ENCODE results near the gene GRID1. TPM values are rescaled to one million over a fixed set of nuclear protein-coding genes. Genes with fewer than 3 reads are reported as not detected.

GRID1 gene
- total RNA-seq, 1 experiment from 2014 or later = 5.6 TPM

GRCh38 chr10:86283466-86284287 is 82.9 kb downstream of the GRID1 start:
- Histone ChIP-seq H3K9me3 (ENCODE audit: control insufficient read depth in 1 of 2, insufficient read depth in 1 of 2, low read depth in 1 of 2, low read length in 2 of 2) (no peaks in the 10 kb centered on the region), H2AFZ (ENCODE audit: low read depth, low read length, poor library complexity, severe bottlenecking) (no peak overlapping the region), H3K79me2 (ENCODE audit: insufficient read depth, low read length) (no peaks in the 10 kb centered on the region), H3K9me2 (ENCODE audit: insufficient read depth) (no peaks in the 10 kb centered on the region), H3K4me3 (replicated peaks in 1 of 2; ENCODE audit: low read depth in 1 of 2, low read length in 2 of 2) (no peak overlapping the region), H3K27me3 (ENCODE audit: insufficient read depth, low read length) (no peaks in the 10 kb centered on the region), H3K36me3 (ENCODE audit: control insufficient read depth in 1 of 2, insufficient read depth in 2 of 2, low read length in 2 of 2) (no peaks in the 10 kb centered on the region), H3K4me2 (ENCODE audit: low read length) (no peak overlapping the region), H4K20me1 (ENCODE audit: insufficient read depth) (no peaks in the 10 kb centered on the region), H3K9ac (ENCODE audit: low read length) (no peak overlapping the region), H3K27ac (ENCODE audit: low read depth, low read length) (no peak overlapping the region), H3K4me1 (ENCODE audit: control insufficient read depth in 1 of 2, insufficient read depth in 2 of 2, low read length in 2 of 2) (no peaks in the 10 kb centered on the region)
- RAD21 ChIA-PET (ENCODE audit: low non-redundant PET in 1 of 2, low total read pairs in 2 of 2, uncharacterized antibody in 2 of 2, unreplicated experiment in 2 of 2) = no interaction called here
- ATAC-seq = no peak
- no peak for DNase-seq (ENCODE audit: low read depth, low spot score)
- BruUV-seq (replicated peaks) = no TSS peak
- TF ChIP-seq ZBTB33 (IDR thresholded peaks at IDR 0.05; ENCODE audit: extremely low read depth, insufficient replicate concordance, low read length) (no peak), POLR2AphosphoS5 (IDR thresholded peaks at IDR 0.05; ENCODE audit: low read depth, low read length) (no peak), FOSL1 (IDR thresholded peaks at IDR 0.05; ENCODE audit: low read depth) (no peak), SRF (IDR thresholded peaks at IDR 0.05; ENCODE audit: low read depth) (no peak), MAX (IDR thresholded peaks at IDR 0.05) (no peak), ATF3 (IDR thresholded peaks at IDR 0.05) (no peak), YY1 (IDR thresholded peaks at IDR 0.05; ENCODE audit: extremely low read depth, insufficient replicate concordance, low read depth, low read length) (no peak), CBX3 (IDR thresholded peaks at IDR 0.05; ENCODE audit: low read depth) (no peak), EGR1 (IDR thresholded peaks at IDR 0.05; ENCODE audit: low read depth) (no peak), RAD21 (IDR thresholded peaks at IDR 0.05; ENCODE audit: low read depth) (no peak), ZNF274 (IDR thresholded peaks at IDR 0.05; ENCODE audit: low read depth, low read length) (no peak)
- CTCF ChIA-PET = no interaction called here
- intact Hi-C loops (cut with micrococcal nuclease) = no loop called here
- POLR2A ChIA-PET = no interaction called here

All from HCT116 (cell line).